IgD-negative memory B cell (primary cell): ENCODE measurements around the gene PARD3B. TPM values are rescaled to one million over a fixed set of nuclear protein-coding genes. Genes with fewer than 3 reads are reported as not detected.

Experiments
- H3K27ac Mint-ChIP-seq, 3 donors: one replicate each; pipeline ENCODE4 v1.8.0; 2020 to 2022; ENCODE audit warnings: mild to moderate bottlenecking in 3 of 3, mixed read lengths in 3 of 3, moderate library complexity in 1 of 3
- H3K27me3 Mint-ChIP-seq: one replicate; pipeline ENCODE4 v1.8.0; 2021; ENCODE audit warnings: mixed read lengths
- H3K36me3 Mint-ChIP-seq: one replicate; pipeline ENCODE4 v1.8.0; 2020; ENCODE audit warnings: mild to moderate bottlenecking, mixed read lengths
- H3K4me1 Mint-ChIP-seq, 3 donors: one replicate each; pipeline ENCODE4 v1.8.0; 2020 to 2022; ENCODE audit warnings: mixed read lengths in 3 of 3, mild to moderate bottlenecking in 1 of 3
- H3K4me3 Mint-ChIP-seq, 4 donors: one replicate each; pipeline ENCODE4 v1.8.0; 2020 to 2022; ENCODE audit warnings: mild to moderate bottlenecking in 4 of 4, mixed read lengths in 4 of 4, moderate library complexity in 3 of 4
- H3K9me3 Mint-ChIP-seq, 3 donors: one replicate each; pipeline ENCODE4 v1.8.0; 2020 to 2021; ENCODE audit warnings: mixed read lengths in 3 of 3, mild to moderate bottlenecking in 1 of 3
- polyA plus RNA-seq: library from polyadenylated mRNA; unstranded; fragments of 300-500 nt; fragmentation: Illumina TruSeq; gene quantifications from one replicate; pipeline ENCODE4 v1.2.3, GENCODE V29; 2021

Gene PARD3B
- polyA plus RNA-seq, 1 donor from 2014 or later: 0.04 TPM

- Mint-ChIP-seq H3K4me3 (peak overlapping the region in 1 of 4 donors; percentile 6), H3K27me3 (peaks cover 36% of the 10 kb centered on the region), H3K9me3 (no peaks in the 10 kb centered on the region), H3K4me1 (peaks cover 7 to 12% (median 8%) of the 10 kb centered on the region in 3 donors), H3K36me3 (peaks cover 2% of the 10 kb centered on the region), H3K27ac (no peak overlapping the region)
These were observed 1101.4 kb downstream of the PARD3B start for GRCh38 chr2:205646680-205647079.

GRCh38 chr2:205650450-205650849, 1105.2 kb downstream of the PARD3B start:
- Mint-ChIP-seq H3K27ac (no peak overlapping the region), H3K27me3 (peaks cover 28% of the 10 kb centered on the region), H3K4me3 (no peak overlapping the region), H3K4me1 (peaks cover 7 to 12% (median 8%) of the 10 kb centered on the region in 3 donors), H3K36me3 (peaks cover 2% of the 10 kb centered on the region), H3K9me3 (no peaks in the 10 kb centered on the region)

- Mint-ChIP-seq H3K36me3 (peaks cover 2% of the 10 kb centered on the region), H3K4me1 (peaks cover 7 to 12% (median 8%) of the 10 kb centered on the region in 3 donors), H3K27me3 (peaks cover 28% of the 10 kb centered on the region), H3K27ac (no peak overlapping the region), H3K9me3 (no peaks in the 10 kb centered on the region), H3K4me3 (no peak overlapping the region)
These were observed 1105.7 kb downstream of the PARD3B start for GRCh38 chr2:205650931-205651330.

- H3K4me1 Mint-ChIP-seq: peaks cover 2 to 5% (median 2%) of the 10 kb centered on the region in 3 donors
- H3K9me3 Mint-ChIP-seq: no peaks in the 10 kb centered on the region
- no peak overlapping the region for H3K4me3 Mint-ChIP-seq
- H3K27me3 Mint-ChIP-seq: peaks cover 28% of the 10 kb centered on the region
- no peak overlapping the region for H3K27ac Mint-ChIP-seq
- H3K36me3 Mint-ChIP-seq: peaks cover 2% of the 10 kb centered on the region
These were observed 1106.4 kb downstream of the PARD3B start for GRCh38 chr2:205651719-205652118.

- no peaks in the 10 kb centered on the region for H3K36me3 Mint-ChIP-seq
- H3K4me3 Mint-ChIP-seq: no peak overlapping the region
- peaks cover 0 to 2% (median 0%) of the 10 kb centered on the region in 3 donors for H3K9me3 Mint-ChIP-seq
- H3K27me3 Mint-ChIP-seq: peaks cover 22% of the 10 kb centered on the region
- no peaks in the 10 kb centered on the region for H3K4me1 Mint-ChIP-seq
- no peak overlapping the region for H3K27ac Mint-ChIP-seq
These were observed 1109.8 kb downstream of the PARD3B start for GRCh38 chr2:205654878-205655605.

GRCh38 chr2:205655779-205656456, 1110.6 kb downstream of the PARD3B start:
- H3K4me3 Mint-ChIP-seq: no peak overlapping the region
- no peak overlapping the region for H3K27ac Mint-ChIP-seq
- peaks cover 6 to 8% (median 7%) of the 10 kb centered on the region in 3 donors for H3K4me1 Mint-ChIP-seq
- H3K9me3 Mint-ChIP-seq: peaks cover 0 to 2% (median 0%) of the 10 kb centered on the region in 3 donors
- no peaks in the 10 kb centered on the region for H3K36me3 Mint-ChIP-seq
- H3K27me3 Mint-ChIP-seq: peaks cover 24% of the 10 kb centered on the region

GRCh38 chr2:205656461-205656860, 1111.2 kb downstream of the PARD3B start:
- Mint-ChIP-seq H3K27me3 (peaks cover 29% of the 10 kb centered on the region), H3K9me3 (peaks cover 0 to 2% (median 0%) of the 10 kb centered on the region in 3 donors), H3K4me3 (no peak overlapping the region), H3K4me1 (peaks cover 11 to 14% (median 11%) of the 10 kb centered on the region in 3 donors), H3K27ac (no peak overlapping the region), H3K36me3 (no peaks in the 10 kb centered on the region)

GRCh38 chr2:205656941-205657340, 1111.7 kb downstream of the PARD3B start:
- H3K36me3 Mint-ChIP-seq: no peaks in the 10 kb centered on the region
- H3K27ac Mint-ChIP-seq: no peak overlapping the region
- no peak overlapping the region for H3K4me3 Mint-ChIP-seq
- peaks cover 0 to 2% (median 0%) of the 10 kb centered on the region in 3 donors for H3K9me3 Mint-ChIP-seq
- peaks cover 28% of the 10 kb centered on the region for H3K27me3 Mint-ChIP-seq
- peaks cover 11 to 14% (median 11%) of the 10 kb centered on the region in 3 donors for H3K4me1 Mint-ChIP-seq

- H3K27ac Mint-ChIP-seq: no peak overlapping the region
- no peak overlapping the region for H3K4me3 Mint-ChIP-seq
- H3K9me3 Mint-ChIP-seq: peaks cover 0 to 2% (median 0%) of the 10 kb centered on the region in 3 donors
These were observed 1112.3 kb downstream of the PARD3B start for GRCh38 chr2:205657579-205657978.

GRCh38 chr2:205658068-205658467, 1112.8 kb downstream of the PARD3B start:
- Mint-ChIP-seq H3K27me3 (peaks cover 25% of the 10 kb centered on the region), H3K4me1 (peaks cover 11 to 19% (median 14%) of the 10 kb centered on the region in 3 donors), H3K27ac (no peak overlapping the region), H3K4me3 (no peak overlapping the region), H3K9me3 (peaks cover 0 to 2% (median 0%) of the 10 kb centered on the region in 3 donors), H3K36me3 (no peaks in the 10 kb centered on the region)

More at GRCh38 chr2:205657579-205657978, 1112.3 kb downstream of the PARD3B start:
- H3K27me3 Mint-ChIP-seq: peaks cover 25% of the 10 kb centered on the region
- H3K36me3 Mint-ChIP-seq: no peaks in the 10 kb centered on the region
- H3K4me1 Mint-ChIP-seq: peaks cover 11 to 19% (median 14%) of the 10 kb centered on the region in 3 donors

GRCh38 chr2:205658572-205658971, 1113.3 kb downstream of the PARD3B start:
- H3K36me3 Mint-ChIP-seq: no peaks in the 10 kb centered on the region
- H3K27ac Mint-ChIP-seq: no peak overlapping the region
- H3K4me3 Mint-ChIP-seq: no peak overlapping the region
- peaks cover 0 to 2% (median 0%) of the 10 kb centered on the region in 3 donors for H3K9me3 Mint-ChIP-seq
- H3K27me3 Mint-ChIP-seq: peaks cover 23% of the 10 kb centered on the region
- H3K4me1 Mint-ChIP-seq: peaks cover 11 to 19% (median 14%) of the 10 kb centered on the region in 3 donors

- Mint-ChIP-seq H3K36me3 (no peaks in the 10 kb centered on the region), H3K4me1 (peaks cover 11 to 19% (median 14%) of the 10 kb centered on the region in 3 donors), H3K27me3 (peaks cover 23% of the 10 kb centered on the region), H3K27ac (no peak overlapping the region), H3K9me3 (peaks cover 0 to 3% (median 0%) of the 10 kb centered on the region in 3 donors), H3K4me3 (no peak overlapping the region)
These were observed 1114.6 kb downstream of the PARD3B start for GRCh38 chr2:205659922-205660321.

GRCh38 chr2:205660521-205661124, 1115.3 kb downstream of the PARD3B start:
- peaks cover 11 to 19% (median 14%) of the 10 kb centered on the region in 3 donors for H3K4me1 Mint-ChIP-seq
- no peaks in the 10 kb centered on the region for H3K36me3 Mint-ChIP-seq
- H3K27me3 Mint-ChIP-seq: peaks cover 23% of the 10 kb centered on the region
- H3K9me3 Mint-ChIP-seq: peaks cover 0 to 3% (median 0%) of the 10 kb centered on the region in 3 donors
- H3K4me3 Mint-ChIP-seq: peak overlapping the region in 2 of 4 donors; percentile 17 to 49
- H3K27ac Mint-ChIP-seq: peak overlapping the region in 1 of 3 donors; percentile 1

- peaks cover 11 to 19% (median 14%) of the 10 kb centered on the region in 3 donors for H3K4me1 Mint-ChIP-seq
- peaks cover 0 to 3% (median 0%) of the 10 kb centered on the region in 3 donors for H3K9me3 Mint-ChIP-seq
- H3K27me3 Mint-ChIP-seq: peaks cover 23% of the 10 kb centered on the region
- no peaks in the 10 kb centered on the region for H3K36me3 Mint-ChIP-seq
- peak overlapping the region in 1 of 4 donors; percentile 49 for H3K4me3 Mint-ChIP-seq
- H3K27ac Mint-ChIP-seq: no peak overlapping the region
These were observed 1116.0 kb downstream of the PARD3B start for GRCh38 chr2:205661281-205661680.
